Peyer's patch (tissue), 4 donors: ENCODE results near the gene ARHGEF16. TPM values are rescaled to one million over a fixed set of nuclear protein-coding genes. Genes with fewer than 3 reads are reported as not detected.

Source experiments
- DNase-seq, 3 donors: peaks; one replicate each; pipeline ENCODE4 v3.0.0-alpha.2; 2017 to 2019
- H3K27ac ChIP-seq, 4 donors: fragments of 200-600 bp; sonication (generic); one replicate each; pipeline ENCODE4 v1.5.1; 2016 to 2019
- H3K27me3 ChIP-seq, 2 donors: fragments of 200-600 bp; sonication (generic); one replicate each; pipeline ENCODE4 v1.5.1; 2019
- H3K36me3 ChIP-seq, 3 donors: fragments of 200-600 bp; sonication (generic); one replicate each; pipeline ENCODE4 v1.5.1; 2016 to 2019
- H3K4me1 ChIP-seq, 4 donors: fragments of 200-600 bp; sonication (generic); one replicate each; pipeline ENCODE4 v1.5.1; 2016 to 2019
- H3K4me3 ChIP-seq, 4 donors: fragments of 200-600 bp; sonication (generic); 1 replicate in 3 of 4; 2 replicates in 1 of 4; pipeline ENCODE4 v1.5.1; 2016 to 2019; ENCODE audit warnings: mild to moderate bottlenecking in 1 of 4
- H3K9me3 ChIP-seq, 4 donors: fragments of 200-600 bp; sonication (generic); one replicate each; pipeline ENCODE4 v1.5.1; 2016 to 2019; ENCODE audit warnings: mild to moderate bottlenecking in 1 of 4
- CTCF ChIP-seq, 6 experiments: fragments of 450-650 bp in 4 of 6; fragments of 200-600 bp in 2 of 6; sonication (generic) in 1 of 6; IDR thresholded peaks; one replicate each; pipeline ENCODE4 v1.5.1; 2017 to 2019; ENCODE audit warnings: antibody characterized with exemption in 6 of 6, mild to moderate bottlenecking in 3 of 6, moderate library complexity in 1 of 6
- POLR2A ChIP-seq, 2 donors: fragments of 450-650 bp; IDR thresholded peaks; one replicate each; pipeline ENCODE4 v1.5.1; 2017; ENCODE audit warnings: antibody characterized with exemption in 2 of 2, mild to moderate bottlenecking in 2 of 2, moderate library complexity in 2 of 2
- total RNA-seq, 4 donors: library from RNA; depleted of rRNA; stranded (reverse); fragments of >200 nt; gene quantifications; one replicate each; pipeline ENCODE4 v1.1.0, GENCODE V29; 2016

Gene ARHGEF16
- total RNA-seq, 4 donors from 2014 or later = 43.7 to 225 (median 182) TPM

DNA sequence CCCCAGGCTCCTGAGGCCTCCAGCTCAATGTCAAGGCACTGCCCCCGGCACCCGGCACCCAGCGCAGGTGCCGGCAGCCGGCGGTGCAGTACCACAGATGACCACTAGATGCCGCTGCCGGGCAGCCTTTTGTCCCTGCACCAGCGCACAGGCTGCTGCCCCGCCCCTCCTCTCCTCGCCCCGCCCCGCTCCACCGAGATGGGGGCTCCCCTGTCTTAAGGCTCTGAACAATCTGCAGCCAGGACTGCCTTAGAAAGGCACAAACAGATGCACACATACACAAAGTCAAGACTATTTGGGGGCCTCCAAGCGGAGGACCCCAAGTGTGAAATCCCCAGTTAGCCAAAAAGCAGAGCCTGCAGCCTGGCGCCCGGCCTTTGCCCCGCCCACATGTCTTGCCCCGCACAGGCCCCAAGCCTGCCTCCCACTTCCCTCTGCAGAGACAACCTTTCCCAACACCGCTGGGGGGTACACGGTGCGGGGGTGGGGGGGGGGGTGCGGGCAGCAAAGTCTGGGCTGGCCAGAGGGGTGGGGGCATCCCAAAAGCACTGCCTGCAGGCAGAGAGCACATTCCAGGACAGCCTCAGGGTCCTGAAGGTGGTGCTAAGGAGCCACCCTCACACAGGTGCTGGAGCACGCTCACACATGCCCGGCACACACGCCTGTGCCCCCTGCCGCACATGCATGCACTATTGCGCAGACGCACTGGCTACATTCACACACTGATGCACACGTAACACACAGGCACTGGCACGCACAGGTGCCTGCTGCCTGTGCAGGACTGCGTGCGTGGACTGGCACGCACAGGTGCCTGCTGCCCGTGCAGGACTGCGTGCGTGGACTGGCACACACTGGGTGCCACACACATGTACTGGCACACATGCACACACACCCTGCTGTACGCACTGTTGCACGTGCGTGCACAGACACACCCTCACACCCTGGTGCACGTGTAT lies 37.1 kb downstream of the ARHGEF16 start:
- no peak overlapping the region for H3K27ac ChIP-seq
- H3K9me3 ChIP-seq = no peaks in the 10 kb centered on the region
- DNase-seq = peak; percentile 78 to 89 (median 87)
- peak overlapping the region in 1 of 4 donors; percentile 7 for H3K4me3 ChIP-seq
- TF ChIP-seq CTCF (IDR thresholded peaks at IDR 0.05) = peak; percentile 92 to 100 (median 98)
- no peak for TF ChIP-seq POLR2A (IDR thresholded peaks at IDR 0.05)
- no peaks in the 10 kb centered on the region for H3K36me3 ChIP-seq
- peaks cover 0 to 5% (median 2%) of the 10 kb centered on the region in 4 donors for H3K4me1 ChIP-seq
- H3K27me3 ChIP-seq = no peaks in the 10 kb centered on the region

GRCh38 chr1:3492545-3493246 lies 38.2 kb downstream of the ARHGEF16 start:
- TF ChIP-seq POLR2A (IDR thresholded peaks at IDR 0.05) (no peak), CTCF (IDR thresholded peaks at IDR 0.05) (no peak)
- no peaks in the 10 kb centered on the region for H3K27me3 ChIP-seq
- peaks cover 0 to 5% (median 2%) of the 10 kb centered on the region in 4 donors for H3K4me1 ChIP-seq
- no peaks in the 10 kb centered on the region for H3K9me3 ChIP-seq
- no peak overlapping the region for H3K4me3 ChIP-seq
- H3K27ac ChIP-seq = no peak overlapping the region
- H3K36me3 ChIP-seq = no peaks in the 10 kb centered on the region
- DNase-seq = no peak

DNA sequence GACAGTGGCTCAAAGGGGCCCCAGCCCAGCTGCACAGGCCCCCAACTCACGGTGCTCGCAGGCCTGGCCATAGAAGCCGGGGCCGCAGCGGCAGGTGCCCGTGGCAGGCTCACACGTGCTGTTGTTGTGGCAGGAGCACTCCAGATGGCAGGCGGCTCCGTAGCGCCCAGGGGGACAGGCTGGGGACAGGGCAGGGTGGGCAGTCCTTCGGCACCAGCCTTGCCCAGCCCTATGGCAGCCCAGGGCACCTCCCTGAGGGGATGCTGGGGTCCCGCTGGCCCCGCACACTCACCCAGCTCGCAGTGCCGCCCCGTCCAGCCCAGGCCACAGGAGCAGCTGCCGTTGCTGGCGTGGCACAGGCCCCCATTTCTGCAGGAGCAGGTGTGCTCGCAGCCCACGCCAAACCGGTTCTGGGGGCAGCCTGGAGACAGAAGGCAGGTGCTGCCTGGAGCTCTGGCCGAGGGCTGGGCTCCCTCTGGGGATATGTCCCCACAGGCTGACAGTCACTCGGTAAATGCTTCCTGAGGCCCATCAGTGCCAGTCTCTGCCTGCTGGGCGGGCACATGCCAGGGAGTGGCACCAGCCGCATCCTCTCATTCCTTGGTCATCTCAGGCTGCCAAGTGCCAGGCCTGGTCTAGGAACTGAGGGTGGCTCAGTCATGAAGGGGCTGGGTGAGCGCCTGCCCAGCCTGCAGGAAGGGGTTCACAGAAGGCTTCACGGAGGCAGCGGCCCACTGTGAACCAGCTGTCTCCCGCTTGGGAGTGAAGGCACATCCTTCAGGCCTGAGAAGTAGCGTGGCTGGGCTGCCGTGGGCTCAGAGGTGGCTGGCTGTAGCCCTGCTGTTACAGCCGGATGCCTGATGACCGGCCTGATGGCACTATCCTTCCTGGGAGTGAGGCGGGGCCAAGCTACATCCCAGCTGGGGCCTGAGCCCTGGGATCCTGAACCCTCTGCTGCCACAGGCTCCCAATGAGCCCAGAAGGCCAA lies 40.1 kb downstream of the ARHGEF16 start:
- H3K9me3 ChIP-seq = no peaks in the 10 kb centered on the region
- H3K4me1 ChIP-seq = peaks cover 0 to 5% (median 2%) of the 10 kb centered on the region in 4 donors
- no peak overlapping the region for H3K4me3 ChIP-seq
- no peak overlapping the region for H3K27ac ChIP-seq
- no peaks in the 10 kb centered on the region for H3K27me3 ChIP-seq
- DNase-seq = no peak
- no peaks in the 10 kb centered on the region for H3K36me3 ChIP-seq
- TF ChIP-seq POLR2A (IDR thresholded peaks at IDR 0.05) (no peak), CTCF (IDR thresholded peaks at IDR 0.05) (no peak)

- TF ChIP-seq POLR2A (IDR thresholded peaks at IDR 0.05) (no peak), CTCF (IDR thresholded peaks at IDR 0.05) (no peak)
- Histone ChIP-seq H3K27ac (no peak overlapping the region), H3K27me3 (no peaks in the 10 kb centered on the region), H3K36me3 (no peaks in the 10 kb centered on the region), H3K4me3 (no peak overlapping the region), H3K9me3 (no peaks in the 10 kb centered on the region), H3K4me1 (peaks cover 0 to 5% (median 2%) of the 10 kb centered on the region in 4 donors)
- DNase-seq = no peak
Measured at GRCh38 chr1:3495776-3496745, 41.6 kb downstream of the ARHGEF16 start.
